ENCODE data around the gene ACBD7. TPM values are rescaled to one million over a fixed set of nuclear protein-coding genes. Genes with fewer than 3 reads are reported as not detected.

Gene ACBD7
- total and polyA plus RNA-seq, 2 donors (not counting 1 experiment from before 2014, with no cell fraction given), result 0.09 to 0.54 TPM

DNA sequence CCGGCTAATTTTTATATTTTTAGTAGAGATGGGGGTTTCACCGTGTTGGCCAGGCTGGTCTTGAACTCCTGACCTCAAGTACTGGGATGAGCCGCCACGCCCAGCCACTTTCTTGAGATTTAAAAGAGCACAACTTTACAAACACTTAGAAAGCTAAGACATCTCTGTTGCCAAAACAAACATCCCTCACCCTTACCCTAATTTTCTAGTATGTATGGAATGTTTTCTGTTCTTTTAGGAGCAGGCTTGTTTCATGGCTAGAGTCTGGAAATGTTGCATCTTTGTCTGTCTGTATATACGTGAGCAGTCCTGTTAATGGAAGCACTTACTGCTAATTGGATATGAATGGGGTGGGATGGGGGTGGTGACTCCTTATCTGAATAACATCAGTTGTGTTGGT is 42.0 kb downstream of the ACBD7 start:
- no peaks in the 10 kb centered on the region for H3K36me3 ChIP-seq (replicated peaks in 1 of 2; ENCODE audit: control extremely low read depth in 1 of 2, control insufficient read depth in 1 of 2, extremely low read depth in 1 of 2, insufficient read depth in 2 of 2, low read length in 1 of 2)
- no peak overlapping the region for H3K4me3 Mint-ChIP-seq
- TF ChIP-seq EZH2 (IDR thresholded peaks at IDR 0.05; ENCODE audit: borderline replicate concordance, insufficient read depth, low read depth, low read length, poor library complexity, severe bottlenecking), result no peak
- TF ChIP-seq, protein P1, sequence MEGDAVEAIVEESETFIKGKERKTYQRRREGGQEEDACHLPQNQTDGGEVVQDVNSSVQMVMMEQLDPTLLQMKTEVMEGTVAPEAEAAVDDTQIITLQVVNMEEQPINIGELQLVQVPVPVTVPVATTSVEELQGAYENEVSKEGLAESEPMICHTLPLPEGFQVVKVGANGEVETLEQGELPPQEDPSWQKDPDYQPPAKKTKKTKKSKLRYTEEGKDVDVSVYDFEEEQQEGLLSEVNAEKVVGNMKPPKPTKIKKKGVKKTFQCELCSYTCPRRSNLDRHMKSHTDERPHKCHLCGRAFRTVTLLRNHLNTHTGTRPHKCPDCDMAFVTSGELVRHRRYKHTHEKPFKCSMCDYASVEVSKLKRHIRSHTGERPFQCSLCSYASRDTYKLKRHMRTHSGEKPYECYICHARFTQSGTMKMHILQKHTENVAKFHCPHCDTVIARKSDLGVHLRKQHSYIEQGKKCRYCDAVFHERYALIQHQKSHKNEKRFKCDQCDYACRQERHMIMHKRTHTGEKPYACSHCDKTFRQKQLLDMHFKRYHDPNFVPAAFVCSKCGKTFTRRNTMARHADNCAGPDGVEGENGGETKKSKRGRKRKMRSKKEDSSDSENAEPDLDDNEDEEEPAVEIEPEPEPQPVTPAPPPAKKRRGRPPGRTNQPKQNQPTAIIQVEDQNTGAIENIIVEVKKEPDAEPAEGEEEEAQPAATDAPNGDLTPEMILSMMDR (IDR thresholded peaks at IDR 0.05), result no peak
- H3K4me1 Mint-ChIP-seq, result no peaks in the 10 kb centered on the region
- ChIA-PET CTCF (no interaction called here), POLR2A (no interaction called here)
- DNase-seq, result no peak
- H3K79me2 ChIP-seq (ENCODE audit: control insufficient read depth, insufficient read depth, low read length), result no peaks in the 10 kb centered on the region
- intact Hi-C loops (cut with micrococcal nuclease), result no loop called here
- no peak overlapping the region for H3K9ac ChIP-seq (ENCODE audit: low read length)
- H3K4me3 ChIP-seq (ENCODE audit: control extremely low read depth in 1 of 5, extremely low read depth in 1 of 5, insufficient read depth in 1 of 5, low read depth in 2 of 5, low read length in 4 of 5), result no peak overlapping the region
- WGBS (ENCODE audit: insufficient coverage), result no CpG with 5 or more reads among the region's 5 CpGs
- H3K9me3 ChIP-seq (ENCODE audit: control extremely low read depth in 1 of 3, control insufficient read depth in 2 of 3, insufficient read depth in 1 of 3, low read length in 2 of 3), result no peaks in the 10 kb centered on the region
- no peaks in the 10 kb centered on the region for H3K9me3 Mint-ChIP-seq (ENCODE audit: insufficient read depth)
- peaks cover 3% of the 10 kb centered on the region for H3K27me3 Mint-ChIP-seq
- ATAC-seq (ENCODE audit: low read depth), result no peak
- H3K27ac ChIP-seq (ENCODE audit: low read length in 2 of 2), result no peak overlapping the region
- no peaks in the 10 kb centered on the region for H3K27me3 ChIP-seq (replicated peaks in 1 of 4; ENCODE audit: control extremely low read depth in 1 of 4, control insufficient read depth in 3 of 4, insufficient read depth in 4 of 4, low read length in 3 of 4)
- no peaks in the 10 kb centered on the region for H3K4me1 ChIP-seq (ENCODE audit: control insufficient read depth in 2 of 2, insufficient read depth in 2 of 2, low read length in 2 of 2)
- H4K20me1 ChIP-seq (ENCODE audit: control insufficient read depth, insufficient read depth, low read length, poor library complexity, severe bottlenecking), result no peaks in the 10 kb centered on the region
- H3K27ac Mint-ChIP-seq, result no peak overlapping the region
- no peak overlapping the region for H2AFZ ChIP-seq (ENCODE audit: insufficient read depth, low read depth, low read length, poor library complexity, severe bottlenecking)
- no peak overlapping the region for H3K4me2 ChIP-seq (replicated peaks; ENCODE audit: low read depth, low read length, poor library complexity, severe bottlenecking)

DNA sequence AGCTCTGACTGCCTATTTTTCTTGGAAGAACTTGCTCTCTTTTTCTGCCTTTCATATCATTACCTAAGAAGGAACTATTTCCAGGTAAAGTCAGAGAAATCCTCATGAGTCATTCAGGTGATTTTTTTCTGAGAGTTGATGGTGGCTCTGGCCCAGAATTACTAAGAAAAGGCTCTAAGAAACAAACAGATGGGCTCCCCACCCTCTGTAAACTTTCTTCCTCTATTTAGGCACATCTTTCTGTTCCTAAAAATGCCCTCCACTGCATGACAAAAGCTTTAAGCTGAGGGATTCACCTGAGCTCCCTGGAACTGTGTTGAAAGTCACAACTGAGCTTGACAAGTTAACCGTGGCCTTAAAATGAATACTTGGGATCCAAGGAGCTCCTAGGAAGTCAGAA is 43.2 kb downstream of the ACBD7 start:
- POLR2A ChIA-PET, result no interaction called here
- Histone ChIP-seq H3K4me2 (replicated peaks; ENCODE audit: low read depth, low read length, poor library complexity, severe bottlenecking) (no peak overlapping the region), H3K9ac (ENCODE audit: low read length) (no peak overlapping the region), H3K27me3 (replicated peaks in 1 of 4; ENCODE audit: control extremely low read depth in 1 of 4, control insufficient read depth in 3 of 4, insufficient read depth in 4 of 4, low read length in 3 of 4) (no peaks in the 10 kb centered on the region), H3K4me1 (ENCODE audit: control insufficient read depth in 2 of 2, insufficient read depth in 2 of 2, low read length in 2 of 2) (no peaks in the 10 kb centered on the region), H2AFZ (ENCODE audit: insufficient read depth, low read depth, low read length, poor library complexity, severe bottlenecking) (no peak overlapping the region), H3K9me3 (ENCODE audit: control extremely low read depth in 1 of 3, control insufficient read depth in 2 of 3, insufficient read depth in 1 of 3, low read length in 2 of 3) (no peaks in the 10 kb centered on the region), H3K79me2 (ENCODE audit: control insufficient read depth, insufficient read depth, low read length) (no peaks in the 10 kb centered on the region), H3K36me3 (replicated peaks in 1 of 2; ENCODE audit: control extremely low read depth in 1 of 2, control insufficient read depth in 1 of 2, extremely low read depth in 1 of 2, insufficient read depth in 2 of 2, low read length in 1 of 2) (no peaks in the 10 kb centered on the region), H4K20me1 (ENCODE audit: control insufficient read depth, insufficient read depth, low read length, poor library complexity, severe bottlenecking) (no peaks in the 10 kb centered on the region), H3K4me3 (ENCODE audit: control extremely low read depth in 1 of 5, extremely low read depth in 1 of 5, insufficient read depth in 1 of 5, low read depth in 2 of 5, low read length in 4 of 5) (no peak overlapping the region), H3K27ac (ENCODE audit: low read length in 2 of 2) (no peak overlapping the region)
- CTCF ChIA-PET, result no interaction called here
- TF ChIP-seq, protein P1 (IDR thresholded peaks at IDR 0.05), result no peak
- no peak for TF ChIP-seq EZH2 (IDR thresholded peaks at IDR 0.05; ENCODE audit: borderline replicate concordance, insufficient read depth, low read depth, low read length, poor library complexity, severe bottlenecking)
- intact Hi-C loops (cut with micrococcal nuclease), result no loop called here
- no peak for ATAC-seq (ENCODE audit: low read depth)
- no peaks in the 10 kb centered on the region for H3K9me3 Mint-ChIP-seq (ENCODE audit: insufficient read depth)
- H3K27me3 Mint-ChIP-seq, result no peaks in the 10 kb centered on the region
- no peak overlapping the region for H3K4me3 Mint-ChIP-seq
- WGBS (ENCODE audit: insufficient coverage), result 100% methylated on average over 1 of the region's 1 CpG
- H3K27ac Mint-ChIP-seq, result no peak overlapping the region
- no peaks in the 10 kb centered on the region for H3K4me1 Mint-ChIP-seq
- DNase-seq, result no peak
